Keratinocyte (primary cell): Measurements from ENCODE around the gene SKAP1. TPM values are rescaled to one million over a fixed set of nuclear protein-coding genes. Genes with fewer than 3 reads are reported as not detected.

Experiments
- DNase-seq: peaks from one replicate; pipeline ENCODE4 v3.0.0-alpha.2; 2011; ENCODE audit warnings: low read depth, missing footprints, low spot score
- FAIRE-seq: peaks from 2 replicates; lab custom pipeline; 2011; peaks lifted over from hg19 to GRCh38; lab: Jason Lieb, UNC
- H2AFZ ChIP-seq: 2 replicates; pipeline ENCODE4 v1.6.0; 2012; ENCODE audit warnings: low read length, control low read depth, inconsistent platforms; ENCODE audit not compliant: control insufficient read depth
- H3K27ac ChIP-seq: 2 replicates; pipeline ENCODE4 v1.5.1; 2011; ENCODE audit warnings: low read length; ENCODE audit not compliant: control insufficient read depth, insufficient read depth
- H3K27me3 ChIP-seq: 3 replicates; pipeline ENCODE4 v1.6.0; 2011; ENCODE audit warnings: low read length; ENCODE audit not compliant: control insufficient read depth, insufficient read depth; ENCODE audit errors: extremely low read depth
- H3K36me3 ChIP-seq, 2 experiments: 2 replicates in 1 of 2; 3 replicates in 1 of 2; pipeline ENCODE4 v1.5.1; 2011; ENCODE audit warnings: low read length in 2 of 2, mild to moderate bottlenecking in 1 of 2; ENCODE audit not compliant: control insufficient read depth in 2 of 2, insufficient read depth in 2 of 2; ENCODE audit errors: extremely low read depth in 1 of 2
- H3K4me1 ChIP-seq: 3 replicates; pipeline ENCODE4 v1.5.1; 2011; ENCODE audit warnings: low read length; ENCODE audit not compliant: control insufficient read depth, insufficient read depth; ENCODE audit errors: extremely low read depth
- H3K4me2 ChIP-seq: 3 replicates; pipeline ENCODE4 v1.6.0; 2011; ENCODE audit warnings: low read depth, low read length; ENCODE audit not compliant: control insufficient read depth, insufficient read depth; ENCODE audit errors: extremely low read depth
- H3K4me3 ChIP-seq, 3 experiments: fragments of 200-600 bp in 1 of 3; sonication (generic) in 1 of 3; 2 replicates in 2 of 3; 3 replicates in 1 of 3; pipeline ENCODE4 v1.5.1; 2011 to 2016; ENCODE audit warnings: low read length in 3 of 3, mild to moderate bottlenecking in 3 of 3, control low read depth in 2 of 3, inconsistent platforms in 1 of 3, low read depth in 1 of 3, mixed read lengths in 1 of 3, mixed run types in 1 of 3, moderate library complexity in 1 of 3; ENCODE audit not compliant: control insufficient read depth in 2 of 3, insufficient read depth in 2 of 3; ENCODE audit errors: extremely low read depth in 1 of 3
- H3K79me2 ChIP-seq: 2 replicates; pipeline ENCODE4 v1.6.0; 2012; ENCODE audit warnings: low read length; ENCODE audit not compliant: control insufficient read depth, insufficient read depth
- H3K9ac ChIP-seq: 3 replicates; pipeline ENCODE4 v1.6.0; 2011; ENCODE audit warnings: low read length; ENCODE audit not compliant: control insufficient read depth, insufficient read depth; ENCODE audit errors: extremely low read depth
- H3K9me1 ChIP-seq: 3 replicates; pipeline ENCODE4 v1.6.0; 2011; ENCODE audit warnings: low read length; ENCODE audit not compliant: control insufficient read depth, insufficient read depth; ENCODE audit errors: extremely low read depth
- H3K9me3 ChIP-seq: 2 replicates; pipeline ENCODE4 v1.5.1; 2012; ENCODE audit warnings: low read depth, low read length; ENCODE audit not compliant: control insufficient read depth
- H4K20me1 ChIP-seq: 3 replicates; pipeline ENCODE4 v1.6.0; 2011; ENCODE audit warnings: low read length; ENCODE audit not compliant: control insufficient read depth, insufficient read depth; ENCODE audit errors: extremely low read depth
- EZH2 ChIP-seq: IDR thresholded peaks from one replicate; pipeline ENCODE4 v1.6.1; 2012; ENCODE audit warnings: inconsistent platforms, mild to moderate bottlenecking, low read length, moderate library complexity
- dilution Hi-C: fragments of 300-500 bp; cut with MboI; formaldehyde crosslinking; loops from one replicate; pipeline ENCODE4 v1.7.0; 2020; ENCODE audit warnings: low sequenced_read_pairs; ENCODE audit not compliant: extremely low pct_ligation_motif_present
- polyA plus RNA-seq, 5 experiments: library from polyadenylated mRNA; depleted of rRNA in 3 of 5; stranded (reverse) in 3 of 5; stranded (forward) in 1 of 5; unstranded in 1 of 5; fragments of >200 nt; gene quantifications; 1 replicate in 1 of 5; 2 replicates in 3 of 5; 3 replicates in 1 of 5; pipeline versions ENCODE4 v1.2.1 to v1.2.3, GENCODE V29; 2011 to 2012; ENCODE audit warnings: missing spikeins in 2 of 5, low read depth in 1 of 5, low replicate concordance in 1 of 5
- TF ChIP-seq, protein P1 (sequence below), 3 experiments: IDR thresholded peaks in 1 of 3; conservative IDR thresholded peaks in 1 of 3; optimal IDR thresholded peaks in 1 of 3; 2 replicates in 2 of 3; 3 replicates in 1 of 3; pipeline versions ENCODE3 to v1.5.1; 2011; ENCODE audit warnings: low read length in 3 of 3, mild to moderate bottlenecking in 3 of 3, moderate library complexity in 2 of 3, control low read depth in 1 of 3, inconsistent platforms in 1 of 3; ENCODE audit not compliant: insufficient read depth in 2 of 3; ENCODE audit errors: extremely low read depth in 1 of 3

Gene SKAP1
- polyA plus RNA-seq, 1 donor (not counting 4 experiments of a cell fraction or from before 2014, with no cell fraction given), result not detected

DNA sequence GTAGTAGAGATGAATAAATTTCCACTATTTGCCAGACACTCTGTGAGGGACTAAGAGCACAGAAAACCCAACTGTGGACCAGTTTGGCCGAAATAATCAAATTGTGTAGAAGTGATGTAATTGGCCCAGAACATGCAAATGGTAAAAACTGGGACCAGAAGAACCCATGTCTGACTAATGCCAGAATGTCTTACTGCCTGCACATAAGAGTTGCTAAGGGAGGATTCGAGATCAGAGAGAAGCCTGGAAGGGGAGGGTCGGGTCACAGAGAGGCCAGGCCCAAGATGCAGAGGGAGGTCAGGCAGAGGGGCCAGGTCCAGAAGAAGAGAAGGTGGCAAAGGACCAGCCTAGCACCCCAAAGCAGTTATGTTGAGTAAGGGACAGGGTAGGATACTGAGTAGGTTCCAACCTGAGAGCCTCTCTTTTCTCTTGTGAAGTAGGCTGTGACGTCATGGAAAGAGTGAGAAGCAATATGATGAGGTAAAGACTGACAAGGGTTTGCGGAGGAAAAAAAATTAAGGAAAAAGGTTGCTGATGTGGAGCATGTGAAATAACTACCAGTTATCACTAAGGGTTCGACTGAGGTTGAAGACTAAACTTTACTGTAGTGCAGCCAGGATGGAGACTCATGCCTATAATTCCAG, 53.2 kb downstream of the SKAP1 start:
- H3K27ac ChIP-seq, result no peak overlapping the region
- no peaks in the 10 kb centered on the region for H3K36me3 ChIP-seq
- no peak overlapping the region for H2AFZ ChIP-seq
- FAIRE-seq (no peak), DNase-seq (no peak)
- H3K4me2 ChIP-seq, result no peak overlapping the region
- H4K20me1 ChIP-seq, result no peaks in the 10 kb centered on the region
- no peaks in the 10 kb centered on the region for H3K9me3 ChIP-seq
- no peaks in the 10 kb centered on the region for H3K9me1 ChIP-seq
- peaks cover 31% of the 10 kb centered on the region for H3K27me3 ChIP-seq
- H3K79me2 ChIP-seq, result no peaks in the 10 kb centered on the region
- dilution Hi-C loops, result no loop called here
- no peak for TF ChIP-seq EZH2
- TF ChIP-seq, protein P1, sequence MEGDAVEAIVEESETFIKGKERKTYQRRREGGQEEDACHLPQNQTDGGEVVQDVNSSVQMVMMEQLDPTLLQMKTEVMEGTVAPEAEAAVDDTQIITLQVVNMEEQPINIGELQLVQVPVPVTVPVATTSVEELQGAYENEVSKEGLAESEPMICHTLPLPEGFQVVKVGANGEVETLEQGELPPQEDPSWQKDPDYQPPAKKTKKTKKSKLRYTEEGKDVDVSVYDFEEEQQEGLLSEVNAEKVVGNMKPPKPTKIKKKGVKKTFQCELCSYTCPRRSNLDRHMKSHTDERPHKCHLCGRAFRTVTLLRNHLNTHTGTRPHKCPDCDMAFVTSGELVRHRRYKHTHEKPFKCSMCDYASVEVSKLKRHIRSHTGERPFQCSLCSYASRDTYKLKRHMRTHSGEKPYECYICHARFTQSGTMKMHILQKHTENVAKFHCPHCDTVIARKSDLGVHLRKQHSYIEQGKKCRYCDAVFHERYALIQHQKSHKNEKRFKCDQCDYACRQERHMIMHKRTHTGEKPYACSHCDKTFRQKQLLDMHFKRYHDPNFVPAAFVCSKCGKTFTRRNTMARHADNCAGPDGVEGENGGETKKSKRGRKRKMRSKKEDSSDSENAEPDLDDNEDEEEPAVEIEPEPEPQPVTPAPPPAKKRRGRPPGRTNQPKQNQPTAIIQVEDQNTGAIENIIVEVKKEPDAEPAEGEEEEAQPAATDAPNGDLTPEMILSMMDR (optimal IDR thresholded peaks at IDR 0.05 in 1 of 3, IDR thresholded peaks at IDR 0.05 in 1 of 3, conservative IDR thresholded peaks at IDR 0.05 in 1 of 3; ENCODE audit: extremely low read depth in 1 of 3, insufficient read depth in 2 of 3, low read length in 3 of 3), result no peak
- no peak overlapping the region for H3K4me3 ChIP-seq
- H3K4me1 ChIP-seq, result no peaks in the 10 kb centered on the region
- H3K9ac ChIP-seq, result no peak overlapping the region

GRCh38 chr17:48375356-48375755, 54.7 kb downstream of the SKAP1 start:
- TF ChIP-seq, protein P1 (optimal IDR thresholded peaks at IDR 0.05 in 1 of 3, IDR thresholded peaks at IDR 0.05 in 1 of 3, conservative IDR thresholded peaks at IDR 0.05 in 1 of 3; ENCODE audit: extremely low read depth in 1 of 3, insufficient read depth in 2 of 3, low read length in 3 of 3), result no peak
- TF ChIP-seq EZH2, result no peak
- H3K9me1 ChIP-seq, result no peaks in the 10 kb centered on the region
- peaks cover 32% of the 10 kb centered on the region for H3K27me3 ChIP-seq
- H2AFZ ChIP-seq, result no peak overlapping the region
- H3K9ac ChIP-seq, result no peak overlapping the region
- no peak overlapping the region for H3K4me3 ChIP-seq
- no peak overlapping the region for H3K4me2 ChIP-seq
- no peaks in the 10 kb centered on the region for H3K9me3 ChIP-seq
- no peaks in the 10 kb centered on the region for H3K4me1 ChIP-seq
- no peaks in the 10 kb centered on the region for H3K36me3 ChIP-seq
- H3K79me2 ChIP-seq, result no peaks in the 10 kb centered on the region
- DNase-seq (no peak), FAIRE-seq (no peak)
- no peaks in the 10 kb centered on the region for H4K20me1 ChIP-seq
- dilution Hi-C loops, result no loop called here
- H3K27ac ChIP-seq, result no peak overlapping the region
